Activated CD8-positive, alpha-beta T cell treated with anti-CD3 and anti-CD28 coated beads, Interleukin-2, amount 10 ng/mL, durations not matched to agents 7 days and 5 days (primary cell): ENCODE measurements around the gene METTL4. TPM values are rescaled to one million over a fixed set of nuclear protein-coding genes. Genes with fewer than 3 reads are reported as not detected.
A peak's percentile ranks its signal among the peaks of the same experiment; 100 is the strongest.
"Not testable (repeated sequence)": the region's sequence is repeated elsewhere in the genome, so short reads cannot be mapped to it uniquely, and the experiment has no call there.

Experiments used
- ATAC-seq: fragments of 150-1000 bp; cut with Tn5 transposase; one replicate; pipeline ENCODE4 v1.10.0; 2021; ENCODE audit warnings: moderate library complexity
- CTCF ChIA-PET: fragments of 350-600 bp; sonication (Branson Sonifier 250); formaldehyde crosslinking; loops from one replicate; lab custom pipeline; 2021; ENCODE audit warnings: antibody characterized with exemption; lab: Charles Lee
- POLR2A ChIA-PET: fragments of 350-600 bp; sonication (Branson Sonifier 250); formaldehyde crosslinking; loops from one replicate; lab custom pipeline; 2021; ENCODE audit warnings: antibody characterized with exemption; lab: Charles Lee
- DNase-seq: peaks from one replicate; pipeline ENCODE4 v3.0.0-alpha.2; 2020
- H3K27ac Mint-ChIP-seq: one replicate; pipeline ENCODE4 v1.8.0; 2021; ENCODE audit warnings: mild to moderate bottlenecking, mixed read lengths
- H3K27me3 Mint-ChIP-seq: one replicate; pipeline ENCODE4 v1.8.0; 2021; ENCODE audit warnings: low read depth, mixed read lengths
- H3K36me3 Mint-ChIP-seq: one replicate; pipeline ENCODE4 v1.8.0; 2021; ENCODE audit warnings: low read depth, mixed read lengths
- H3K4me1 Mint-ChIP-seq: one replicate; pipeline ENCODE4 v1.8.0; 2021; ENCODE audit warnings: low read depth, mixed read lengths
- H3K4me3 Mint-ChIP-seq: one replicate; pipeline ENCODE4 v1.8.0; 2021; ENCODE audit warnings: mild to moderate bottlenecking, mixed read lengths
- H3K9me3 Mint-ChIP-seq: one replicate; pipeline ENCODE4 v1.8.0; 2022; ENCODE audit warnings: mixed read lengths; ENCODE audit not compliant: insufficient read depth
- total RNA-seq, 2 experiments: library from RNA; stranded (reverse); gene quantifications; one replicate each; pipeline ENCODE4 v1.2.3, GENCODE V29; 2021

The METTL4 gene
- total RNA-seq, 2 experiments from 2014 or later: 22.2 to 22.3 TPM

- no peak for ATAC-seq
- Mint-ChIP-seq H3K36me3 (peaks cover 41% of the 10 kb centered on the region), H3K27ac (no peak overlapping the region), H3K4me3 (no peak overlapping the region), H3K9me3 (no peaks in the 10 kb centered on the region), H3K4me1 (peaks cover 21% of the 10 kb centered on the region), H3K27me3 (no peaks in the 10 kb centered on the region)
- ChIA-PET CTCF (interaction anchor here (2.1 kb wide), 1 partner anchor 18 kb away, joined by 6 read pairs; no protein-coding TSS in a partner anchor), POLR2A (no interaction called here)
- DNase-seq: no peak
These were observed 6.9 kb downstream of the METTL4 start for GRCh38 chr18:2564373-2564772.

GRCh38 chr18:2559249-2559648 lies 12.1 kb downstream of the METTL4 start:
- peaks cover 19% of the 10 kb centered on the region for H3K36me3 Mint-ChIP-seq
- H3K27ac Mint-ChIP-seq: no peak overlapping the region
- no peak overlapping the region for H3K4me3 Mint-ChIP-seq
- no peaks in the 10 kb centered on the region for H3K4me1 Mint-ChIP-seq
- ChIA-PET POLR2A (no interaction called here), CTCF (no interaction called here)
- no peaks in the 10 kb centered on the region for H3K9me3 Mint-ChIP-seq
- H3K27me3 Mint-ChIP-seq: no peaks in the 10 kb centered on the region
- DNase-seq (no peak), ATAC-seq (no peak)

- H3K4me1 Mint-ChIP-seq: no peaks in the 10 kb centered on the region
- peaks cover 15% of the 10 kb centered on the region for H3K36me3 Mint-ChIP-seq
These were observed 13.8 kb downstream of the METTL4 start for GRCh38 chr18:2557536-2557935.

GRCh38 chr18:2555895-2556294 lies 15.4 kb downstream of the METTL4 start:
- DNase-seq (no peak), ATAC-seq (no peak)
- CTCF ChIA-PET: interaction anchor here (4.0 kb wide), 1 partner anchor 9 kb away, joined by 22 read pairs; no protein-coding TSS in a partner anchor
- H3K36me3 Mint-ChIP-seq: peaks cover 10% of the 10 kb centered on the region
- POLR2A ChIA-PET: no interaction called here
- H3K9me3 Mint-ChIP-seq: no peaks in the 10 kb centered on the region
- no peaks in the 10 kb centered on the region for H3K4me1 Mint-ChIP-seq
- no peaks in the 10 kb centered on the region for H3K27me3 Mint-ChIP-seq
- no peak overlapping the region for H3K27ac Mint-ChIP-seq
- H3K4me3 Mint-ChIP-seq: no peak overlapping the region

More at GRCh38 chr18:2557536-2557935, 13.8 kb downstream of the METTL4 start:
- ChIA-PET CTCF (interaction anchor here (4.0 kb wide), 1 partner anchor 10 kb away, joined by 22 read pairs; no protein-coding TSS in a partner anchor), POLR2A (interaction anchor here (0.8 kb wide), 1 partner anchor 14 kb away, joined by 3 read pairs; the partner anchor contains the start of gene NDC80)
- no peaks in the 10 kb centered on the region for H3K9me3 Mint-ChIP-seq
- no peak overlapping the region for H3K4me3 Mint-ChIP-seq
- ATAC-seq: no peak
- no peaks in the 10 kb centered on the region for H3K27me3 Mint-ChIP-seq
- H3K27ac Mint-ChIP-seq: no peak overlapping the region
- DNase-seq: no peak

- H3K9me3 Mint-ChIP-seq: no peaks in the 10 kb centered on the region
- POLR2A ChIA-PET: no interaction called here
- no peak for ATAC-seq
- H3K27ac Mint-ChIP-seq: no peak overlapping the region
- no peak overlapping the region for H3K4me3 Mint-ChIP-seq
- peaks cover 17% of the 10 kb centered on the region for H3K36me3 Mint-ChIP-seq
- no peak for DNase-seq
- no peaks in the 10 kb centered on the region for H3K4me1 Mint-ChIP-seq
- H3K27me3 Mint-ChIP-seq: no peaks in the 10 kb centered on the region
- CTCF ChIA-PET: interaction anchor here (1.3 kb wide), 1 partner anchor 450 kb away, joined by 6 read pairs; no protein-coding TSS in a partner anchor
These were observed 16.6 kb downstream of the METTL4 start for GRCh38 chr18:2554696-2555095.

GRCh38 chr18:2551425-2551824 lies 19.9 kb downstream of the METTL4 start:
- peaks cover 3% of the 10 kb centered on the region for H3K4me1 Mint-ChIP-seq
- peaks cover 26% of the 10 kb centered on the region for H3K36me3 Mint-ChIP-seq
- ChIA-PET POLR2A (no interaction called here), CTCF (no interaction called here)
- H3K27me3 Mint-ChIP-seq: no peaks in the 10 kb centered on the region
- ATAC-seq: no peak
- H3K9me3 Mint-ChIP-seq: no peaks in the 10 kb centered on the region
- no peak for DNase-seq
- no peak overlapping the region for H3K4me3 Mint-ChIP-seq
- H3K27ac Mint-ChIP-seq: no peak overlapping the region

- no peak overlapping the region for H3K4me3 Mint-ChIP-seq
- ChIA-PET POLR2A (interaction anchor here (0.7 kb wide), 1 partner anchor 700 kb away, joined by 3 read pairs; no protein-coding TSS in a partner anchor), CTCF (interaction anchor here (2.6 kb wide), 1 partner anchor 964 kb away, joined by 8 read pairs; no protein-coding TSS in a partner anchor)
- H3K27me3 Mint-ChIP-seq: no peaks in the 10 kb centered on the region
- no peak for ATAC-seq
- no peaks in the 10 kb centered on the region for H3K9me3 Mint-ChIP-seq
- no peak overlapping the region for H3K27ac Mint-ChIP-seq
- peaks cover 3% of the 10 kb centered on the region for H3K4me1 Mint-ChIP-seq
- no peak for DNase-seq
- peaks cover 22% of the 10 kb centered on the region for H3K36me3 Mint-ChIP-seq
These were observed 21.8 kb downstream of the METTL4 start for GRCh38 chr18:2549462-2549861.

- Mint-ChIP-seq H3K9me3 (no peaks in the 10 kb centered on the region), H3K4me3 (no peak overlapping the region), H3K4me1 (peaks cover 3% of the 10 kb centered on the region), H3K36me3 (peaks cover 22% of the 10 kb centered on the region), H3K27me3 (no peaks in the 10 kb centered on the region), H3K27ac (no peak overlapping the region)
- CTCF ChIA-PET: interaction anchor here (0.7 to 2.6 kb wide), 23 partner anchors 9 to 1734 kb away, joined by 3 to 22 read pairs (median 4); partner anchors contain the start of genes METTL4 and NDC80
- DNase-seq (no peak), ATAC-seq (peak; percentile 55)
- POLR2A ChIA-PET: no interaction called here
These were observed 23.7 kb downstream of the METTL4 start for GRCh38 chr18:2547477-2548087.

GRCh38 chr18:2545155-2545554 lies 26.1 kb downstream of the METTL4 start:
- H3K4me1 Mint-ChIP-seq: peaks cover 3% of the 10 kb centered on the region
- H3K4me3 Mint-ChIP-seq: no peak overlapping the region
- H3K27me3 Mint-ChIP-seq: no peaks in the 10 kb centered on the region
- ChIA-PET POLR2A (no interaction called here), CTCF (no interaction called here)
- no peak overlapping the region for H3K27ac Mint-ChIP-seq
- peaks cover 16% of the 10 kb centered on the region for H3K36me3 Mint-ChIP-seq
- ATAC-seq (no peak), DNase-seq (no peak)
- no peaks in the 10 kb centered on the region for H3K9me3 Mint-ChIP-seq

- POLR2A ChIA-PET: interaction anchor here (0.7 kb wide), 1 partner anchor 29 kb away, joined by 3 read pairs; the partner anchor contains the start of gene METTL4
- CTCF ChIA-PET: interaction anchor here (0.7 to 4.1 kb wide), 18 partner anchors 9 to 878 kb away, joined by 3 to 39 read pairs (median 4); no protein-coding TSS in a partner anchor
- DNase-seq, H3K9me3 Mint-ChIP-seq, ATAC-seq, H3K27ac Mint-ChIP-seq, H3K4me1 Mint-ChIP-seq, H3K27me3 Mint-ChIP-seq, H3K4me3 Mint-ChIP-seq: not testable (repeated sequence)
- peaks cover 18% of the 10 kb centered on the region for H3K36me3 Mint-ChIP-seq
These were observed 29.3 kb downstream of the METTL4 start for GRCh38 chr18:2541925-2542563.

GRCh38 chr18:2540575-2540974 lies 30.7 kb downstream of the METTL4 start:
- no peak overlapping the region for H3K27ac Mint-ChIP-seq
- POLR2A ChIA-PET: no interaction called here
- no peak for DNase-seq
- no peaks in the 10 kb centered on the region for H3K9me3 Mint-ChIP-seq
- H3K36me3 Mint-ChIP-seq: peaks cover 12% of the 10 kb centered on the region
- ATAC-seq: no peak
- no peaks in the 10 kb centered on the region for H3K27me3 Mint-ChIP-seq
- H3K4me3 Mint-ChIP-seq: no peak overlapping the region
- CTCF ChIA-PET: interaction anchor here (0.9 to 4.1 kb wide), 6 partner anchors 200 to 436 kb away, joined by 3 to 39 read pairs (median 9); no protein-coding TSS in a partner anchor
- no peaks in the 10 kb centered on the region for H3K4me1 Mint-ChIP-seq

GRCh38 chr18:2538844-2539243 lies 32.5 kb downstream of the METTL4 start:
- Mint-ChIP-seq H3K4me1 (no peaks in the 10 kb centered on the region), H3K27ac (no peak overlapping the region), H3K4me3 (no peak overlapping the region), H3K9me3 (no peaks in the 10 kb centered on the region), H3K36me3 (peaks cover 14% of the 10 kb centered on the region), H3K27me3 (no peaks in the 10 kb centered on the region)
- POLR2A ChIA-PET: no interaction called here
- no peak for DNase-seq
- CTCF ChIA-PET: no interaction called here
- no peak for ATAC-seq
